Measurements from ENCODE around the gene SUSD6.

DNA sequence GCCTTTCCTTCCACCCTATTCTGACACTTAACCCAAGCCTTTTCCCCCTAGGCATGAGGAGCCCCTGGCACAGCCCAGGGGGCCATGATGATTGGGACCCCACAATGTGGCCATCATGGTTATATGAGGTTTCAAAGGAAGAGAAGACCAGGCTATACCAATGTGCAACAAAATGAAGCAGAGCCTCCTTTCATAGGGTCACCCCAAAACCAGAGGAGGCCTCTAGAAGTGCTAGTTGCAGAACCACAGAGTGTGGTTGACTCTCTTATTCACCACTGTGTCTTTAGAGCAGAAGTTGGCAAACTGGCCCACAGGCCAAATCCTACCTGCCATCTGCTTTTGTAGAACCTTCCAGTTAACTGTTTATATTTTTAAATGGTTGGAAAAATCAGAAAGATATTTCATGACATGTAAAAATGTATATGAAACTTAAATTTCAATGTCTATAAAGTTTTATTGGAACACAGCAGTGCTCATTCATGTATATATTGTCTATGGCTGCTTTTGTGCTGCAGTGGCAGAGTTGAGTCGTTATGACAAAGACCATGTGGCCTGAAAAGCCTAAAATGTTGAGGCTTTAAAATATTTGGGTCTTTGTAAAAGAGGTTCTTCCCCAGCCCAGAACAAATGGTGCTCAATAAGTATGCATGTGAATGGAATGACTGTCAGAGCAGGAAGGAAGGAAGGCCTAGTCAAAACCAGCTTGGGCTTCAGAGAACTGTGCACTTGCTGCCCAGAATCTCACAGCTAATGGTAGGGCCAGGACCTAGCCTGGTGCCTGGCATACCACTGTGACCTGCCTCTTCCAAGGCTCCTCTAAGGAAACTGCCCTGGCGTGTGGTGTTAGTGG is 49.2 kb downstream of the SUSD6 start:
- TF ChIP-seq, protein P1, sequence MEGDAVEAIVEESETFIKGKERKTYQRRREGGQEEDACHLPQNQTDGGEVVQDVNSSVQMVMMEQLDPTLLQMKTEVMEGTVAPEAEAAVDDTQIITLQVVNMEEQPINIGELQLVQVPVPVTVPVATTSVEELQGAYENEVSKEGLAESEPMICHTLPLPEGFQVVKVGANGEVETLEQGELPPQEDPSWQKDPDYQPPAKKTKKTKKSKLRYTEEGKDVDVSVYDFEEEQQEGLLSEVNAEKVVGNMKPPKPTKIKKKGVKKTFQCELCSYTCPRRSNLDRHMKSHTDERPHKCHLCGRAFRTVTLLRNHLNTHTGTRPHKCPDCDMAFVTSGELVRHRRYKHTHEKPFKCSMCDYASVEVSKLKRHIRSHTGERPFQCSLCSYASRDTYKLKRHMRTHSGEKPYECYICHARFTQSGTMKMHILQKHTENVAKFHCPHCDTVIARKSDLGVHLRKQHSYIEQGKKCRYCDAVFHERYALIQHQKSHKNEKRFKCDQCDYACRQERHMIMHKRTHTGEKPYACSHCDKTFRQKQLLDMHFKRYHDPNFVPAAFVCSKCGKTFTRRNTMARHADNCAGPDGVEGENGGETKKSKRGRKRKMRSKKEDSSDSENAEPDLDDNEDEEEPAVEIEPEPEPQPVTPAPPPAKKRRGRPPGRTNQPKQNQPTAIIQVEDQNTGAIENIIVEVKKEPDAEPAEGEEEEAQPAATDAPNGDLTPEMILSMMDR (IDR thresholded peaks at IDR 0.05) = no peak
- TF ChIP-seq POLR2A (IDR thresholded peaks at IDR 0.05) = no peak
